Fibroblast of the conjunctiva (primary cell): ENCODE data around the gene CBFB.
A peak's percentile ranks its signal among the peaks of the same experiment; 100 is the strongest.
"Not testable (repeated sequence)": the region's sequence is repeated elsewhere in the genome, so short reads cannot be mapped to it uniquely, and the experiment has no call there.

Experiments used
- DNase-seq: peaks from one replicate; pipeline ENCODE4 v3.0.0-alpha.2; 2010; ENCODE audit warnings: low read depth

Gene CBFB

DNA sequence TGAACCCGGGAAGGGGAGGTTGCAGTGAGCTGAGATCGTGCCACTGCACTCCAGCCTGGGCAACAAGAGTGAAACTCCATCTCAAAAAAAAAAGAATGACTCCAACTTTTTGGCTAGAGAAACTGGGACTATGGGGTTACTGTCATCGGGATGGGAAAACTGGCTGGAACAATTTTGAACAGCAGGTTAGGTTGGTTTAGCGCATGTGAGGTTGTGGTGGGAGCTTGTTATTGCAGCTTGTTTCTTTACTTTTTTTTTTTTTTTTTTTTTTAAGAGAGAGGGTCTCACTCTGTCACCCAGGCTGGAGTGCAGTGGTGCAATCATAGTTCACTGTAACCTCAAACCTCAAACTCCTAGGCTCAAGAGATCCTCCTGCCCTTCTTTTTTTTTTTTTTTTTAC, 12.6 kb downstream of the CBFB start:
- not testable (repeated sequence) for DNase-seq

DNA sequence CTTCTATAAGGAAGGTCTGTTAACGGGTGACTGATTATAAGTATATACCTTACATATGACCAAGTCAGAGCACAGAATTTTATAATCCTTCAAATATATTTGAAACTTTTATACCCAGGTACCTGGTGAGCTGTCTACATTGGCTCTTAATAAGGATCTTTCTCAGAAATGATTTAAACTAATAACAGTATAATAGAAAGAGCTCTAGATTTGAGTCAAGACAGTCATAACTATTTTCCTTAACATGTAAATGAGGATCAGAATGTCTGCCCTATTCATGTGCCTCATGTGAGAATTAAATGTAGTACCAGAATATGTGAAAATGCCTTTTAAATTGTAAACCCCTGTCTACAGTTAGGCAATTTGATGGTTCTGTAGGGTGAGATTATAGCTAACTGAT, 14.5 kb downstream of the CBFB start:
- no peak for DNase-seq

DNA sequence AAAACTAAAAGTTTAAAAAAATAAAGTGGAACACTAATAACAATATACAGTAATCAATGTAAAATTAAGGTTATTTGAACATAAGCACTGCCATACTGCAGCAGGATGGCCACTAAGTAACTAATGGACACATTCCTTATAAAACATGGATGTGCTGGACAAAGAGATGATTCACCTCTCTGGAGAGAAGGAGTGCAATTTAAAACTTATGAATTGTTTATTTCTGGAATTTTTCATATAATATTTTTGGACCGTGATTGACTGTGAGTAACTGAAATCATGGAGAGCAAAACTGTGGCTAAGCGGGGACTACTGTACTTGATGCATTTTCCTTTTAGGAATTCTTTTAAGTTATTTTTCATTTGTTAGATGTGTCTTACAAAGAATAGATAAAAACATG, 21.8 kb downstream of the CBFB start:
- DNase-seq, result no peak

DNA sequence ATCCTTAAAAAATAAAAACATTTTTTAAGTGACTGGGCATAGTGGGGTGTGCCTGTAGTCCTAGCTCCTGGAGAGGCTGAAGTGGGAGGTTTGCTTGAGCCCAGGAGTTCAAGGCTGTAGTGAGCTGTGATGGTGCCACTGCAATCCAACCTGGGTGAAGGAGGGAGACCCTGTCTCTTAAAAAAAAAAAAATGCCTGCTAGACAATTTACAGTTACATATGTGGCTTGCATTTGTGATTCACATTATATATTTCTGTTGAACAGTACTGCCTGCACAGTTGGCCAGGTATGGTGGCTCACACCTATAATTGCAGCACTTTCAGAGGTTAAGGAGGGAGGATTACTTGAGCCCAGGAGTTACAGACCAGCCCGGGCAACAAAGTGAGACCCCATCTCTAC, 23.4 kb downstream of the CBFB start:
- no peak for DNase-seq

DNA sequence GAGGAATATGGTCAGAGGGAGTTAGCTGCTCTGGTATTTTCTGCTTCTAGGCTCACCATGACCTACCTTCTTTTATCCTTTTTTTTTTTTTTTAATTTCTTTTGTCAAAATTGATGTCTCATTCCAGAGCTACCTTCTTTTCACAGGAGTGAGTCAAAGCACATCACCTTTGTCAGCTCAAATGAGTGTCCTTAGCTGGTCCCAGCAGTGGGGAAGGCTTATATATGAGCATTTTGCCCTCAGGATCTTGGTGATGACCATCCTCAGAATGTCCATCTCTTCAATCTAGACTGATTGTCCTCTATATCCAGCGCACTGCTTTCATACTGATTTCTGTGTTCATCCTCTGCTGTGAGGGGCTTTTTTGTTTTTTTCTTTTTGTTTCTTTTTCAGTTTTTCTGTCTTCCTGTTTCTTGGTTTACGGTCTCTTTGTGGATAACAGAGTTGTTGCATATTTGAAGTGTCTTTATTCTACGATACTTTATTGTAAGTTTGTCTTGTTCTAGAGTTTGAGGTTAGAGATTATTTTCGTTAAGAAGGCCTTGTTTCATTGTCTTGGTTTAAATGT, 24.9 kb downstream of the CBFB start:
- no peak for DNase-seq

DNA sequence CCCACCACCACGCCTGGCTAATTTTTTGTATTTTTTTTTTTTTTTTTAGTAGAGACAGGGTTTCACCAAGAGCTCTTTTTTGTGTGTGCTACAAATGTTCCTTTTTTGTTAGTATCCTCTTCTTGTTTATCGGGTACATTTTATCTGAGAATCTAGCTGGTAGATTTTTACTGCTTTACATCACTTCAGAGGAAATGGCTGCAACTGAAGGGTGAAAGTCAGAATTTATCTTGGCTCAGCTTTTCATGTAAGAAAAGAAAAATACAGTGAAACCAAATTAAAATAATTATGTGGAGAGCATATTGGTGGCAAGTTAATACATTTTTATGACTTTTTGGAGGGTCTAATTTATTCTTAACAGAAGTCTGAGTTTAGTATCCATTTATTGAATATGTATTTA, 26.0 kb downstream of the CBFB start:
- DNase-seq, result no peak

DNA sequence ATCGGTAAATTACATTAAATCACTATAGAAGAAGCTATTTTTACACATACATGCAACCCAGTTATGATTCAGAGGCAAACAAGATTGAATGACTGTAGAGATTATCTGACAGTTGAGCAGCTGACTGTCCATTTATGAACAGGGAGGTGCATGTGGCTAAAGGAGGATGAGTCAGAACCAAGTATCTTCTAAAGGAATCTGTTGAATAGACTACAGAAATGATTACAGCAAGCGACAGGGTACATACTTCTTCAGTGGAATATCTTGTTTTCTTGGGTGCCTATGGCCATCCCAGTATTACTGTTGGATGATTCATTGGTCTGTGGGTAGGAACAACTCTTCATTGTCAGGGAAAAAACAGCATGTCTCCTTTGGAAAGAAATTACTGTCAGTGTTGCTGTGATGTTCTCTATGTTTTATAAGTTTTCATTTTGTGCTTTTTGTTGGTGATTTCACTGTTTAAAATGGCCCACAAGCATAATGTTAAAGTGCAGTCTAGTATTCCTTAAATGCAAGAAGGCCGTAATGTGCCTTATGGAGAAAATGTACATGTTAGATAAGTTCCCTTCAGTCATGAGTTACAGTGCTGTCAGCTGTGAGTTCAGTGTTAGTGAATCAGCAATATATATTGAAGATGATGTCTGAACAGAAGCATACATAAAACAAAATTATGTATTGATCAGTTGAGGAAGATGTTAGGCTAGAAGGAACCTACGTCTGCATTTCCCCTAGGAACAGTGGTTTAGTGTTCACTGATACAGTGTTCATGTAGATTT, 27.0 kb downstream of the CBFB start:
- peak; percentile 81 for DNase-seq

DNA sequence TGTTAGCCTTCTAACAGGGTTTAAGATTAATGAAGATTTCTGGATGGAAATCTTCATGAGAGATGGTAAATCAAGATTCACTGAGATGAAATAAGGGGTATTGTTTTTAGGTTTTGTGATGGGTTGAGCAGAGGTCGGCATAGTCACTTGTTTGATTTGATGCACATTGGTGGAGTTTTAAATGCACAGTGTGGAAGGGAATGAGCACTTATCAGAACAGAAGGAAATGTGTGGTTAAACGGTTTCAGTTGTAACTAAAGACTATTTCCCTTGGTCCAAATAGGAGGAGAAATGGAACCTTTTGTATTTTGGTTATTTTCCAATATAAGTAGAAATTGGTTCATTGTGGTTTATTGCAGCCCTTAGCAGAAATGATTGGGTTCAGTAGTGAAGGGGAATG, 34.1 kb downstream of the CBFB start:
- no peak for DNase-seq

DNA sequence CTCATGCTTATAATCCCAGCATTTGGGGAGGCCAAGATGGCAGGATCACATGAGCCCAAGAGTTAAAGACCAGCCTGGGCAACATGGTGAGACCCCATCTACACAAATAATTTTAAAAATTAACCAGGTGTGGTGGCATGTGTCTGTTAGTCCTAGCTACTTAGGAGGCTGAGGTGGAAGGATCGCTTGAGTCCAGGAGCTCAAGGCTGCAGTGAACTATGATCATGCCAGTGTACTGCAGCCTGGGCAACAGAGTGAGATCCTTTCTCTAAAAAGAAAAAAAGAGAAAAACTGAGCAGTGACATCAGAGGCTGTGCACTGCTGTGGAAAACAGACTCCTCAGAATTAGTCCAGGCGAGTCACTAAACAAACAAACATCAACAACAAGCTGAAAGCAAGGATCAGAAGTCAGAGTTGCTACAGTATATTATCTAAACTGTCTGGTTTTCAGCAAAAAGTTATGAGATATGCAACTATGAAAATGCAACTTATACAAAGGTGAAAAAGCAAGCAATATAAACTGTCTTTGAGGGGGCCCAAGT, 39.3 kb downstream of the CBFB start:
- no peak for DNase-seq

DNA sequence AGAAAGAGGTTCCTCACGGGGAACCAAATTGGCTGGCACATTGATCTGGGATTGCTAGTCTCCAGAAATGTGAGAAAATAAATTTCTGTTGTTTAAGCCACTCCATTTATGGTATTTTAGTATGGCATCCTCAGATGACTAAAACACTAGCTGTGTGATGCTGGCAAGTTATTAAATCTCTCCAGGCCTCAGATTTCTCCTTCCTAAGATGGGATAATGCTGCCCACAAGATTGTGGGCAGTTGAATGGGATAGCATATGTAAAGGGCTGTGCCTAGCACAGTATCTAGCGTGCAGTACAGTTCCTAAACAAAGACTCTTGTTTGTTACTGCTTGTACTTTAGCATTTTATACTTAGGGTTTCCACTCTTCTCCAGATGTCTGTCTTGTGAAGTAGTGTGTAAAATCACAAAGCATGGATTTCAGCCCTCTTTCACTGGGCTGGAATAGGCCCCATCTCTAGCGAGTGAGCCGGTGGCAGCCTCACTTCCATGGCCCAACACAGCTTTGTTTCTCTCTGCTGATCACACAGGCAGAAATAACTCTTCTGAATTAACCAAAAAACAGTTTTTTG, 42.6 kb downstream of the CBFB start:
- DNase-seq, result no peak

DNA sequence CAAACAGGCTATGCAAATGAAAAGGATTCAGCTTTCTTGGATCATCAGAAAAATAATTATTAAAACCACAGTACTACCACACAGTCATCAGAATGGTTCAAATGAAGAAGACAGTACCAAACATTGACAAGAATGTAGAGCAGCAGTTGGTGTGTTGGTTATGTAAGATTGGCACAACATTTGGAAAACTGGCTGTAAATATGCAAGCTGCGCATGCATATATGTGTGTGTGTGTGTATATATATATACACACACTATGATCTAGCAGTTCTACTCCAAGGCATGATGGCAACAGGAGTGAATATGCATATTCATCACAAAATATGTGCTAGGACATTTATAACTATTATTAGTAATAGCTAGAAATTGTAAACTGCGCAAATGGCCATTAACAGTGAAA, 46.4 kb downstream of the CBFB start:
- DNase-seq, result no peak

DNA sequence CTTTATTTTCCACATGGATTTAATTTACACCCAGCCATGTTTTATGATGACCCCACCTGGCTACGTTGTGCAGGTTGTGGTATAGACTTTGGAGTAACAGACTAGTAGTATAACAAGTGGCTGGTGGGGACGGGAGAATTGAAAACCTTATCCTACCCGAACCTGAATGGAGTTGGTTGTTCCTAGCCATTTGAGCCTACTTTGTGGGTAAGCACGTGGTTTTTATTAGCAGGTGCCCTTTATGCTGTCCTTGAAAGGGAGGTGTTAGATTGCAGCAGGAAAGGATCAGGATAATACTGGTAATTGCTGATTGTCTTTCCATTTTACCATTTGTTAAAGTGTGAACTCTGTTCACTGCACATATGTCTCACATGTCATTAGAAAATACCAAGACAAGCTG, 48.9 kb downstream of the CBFB start:
- DNase-seq, result no peak

DNA sequence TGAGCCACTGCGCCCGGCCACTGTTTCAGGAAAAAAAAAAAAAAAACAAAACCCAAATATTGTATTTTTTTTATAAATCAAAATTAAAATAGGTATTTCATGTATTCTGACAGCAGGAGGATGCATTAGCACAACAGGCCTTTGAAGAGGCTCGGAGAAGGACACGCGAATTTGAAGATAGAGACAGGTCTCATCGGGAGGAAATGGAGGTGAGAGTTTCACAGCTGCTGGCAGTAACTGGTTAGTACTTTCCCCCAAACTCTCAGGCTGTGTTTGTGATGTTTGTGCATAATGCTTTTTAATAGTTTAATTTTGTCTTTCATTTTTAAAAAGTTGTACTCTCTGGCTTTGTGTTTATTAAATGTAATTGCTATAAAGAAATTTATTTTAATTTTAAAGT, 53.2 kb downstream of the CBFB start:
- no peak for DNase-seq

DNA sequence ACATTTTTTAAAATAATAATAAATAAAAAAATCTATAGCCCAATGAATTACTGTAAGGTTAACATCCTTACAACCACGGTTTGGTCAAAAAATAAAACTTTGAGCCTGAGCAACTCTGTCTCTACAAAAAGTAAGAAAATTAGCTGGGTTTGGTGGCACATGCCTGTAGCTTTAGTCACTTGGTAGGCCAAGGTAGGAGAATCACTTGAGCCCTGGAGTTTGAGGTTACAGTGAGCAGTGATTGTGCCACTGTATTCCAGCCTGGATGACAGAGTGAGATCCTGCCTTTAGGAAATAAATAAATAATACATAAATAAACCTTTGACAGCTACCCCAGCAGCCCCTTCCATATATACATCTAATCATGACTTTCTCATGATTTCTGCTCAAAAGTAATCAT, 53.9 kb downstream of the CBFB start:
- DNase-seq, result no peak

DNA sequence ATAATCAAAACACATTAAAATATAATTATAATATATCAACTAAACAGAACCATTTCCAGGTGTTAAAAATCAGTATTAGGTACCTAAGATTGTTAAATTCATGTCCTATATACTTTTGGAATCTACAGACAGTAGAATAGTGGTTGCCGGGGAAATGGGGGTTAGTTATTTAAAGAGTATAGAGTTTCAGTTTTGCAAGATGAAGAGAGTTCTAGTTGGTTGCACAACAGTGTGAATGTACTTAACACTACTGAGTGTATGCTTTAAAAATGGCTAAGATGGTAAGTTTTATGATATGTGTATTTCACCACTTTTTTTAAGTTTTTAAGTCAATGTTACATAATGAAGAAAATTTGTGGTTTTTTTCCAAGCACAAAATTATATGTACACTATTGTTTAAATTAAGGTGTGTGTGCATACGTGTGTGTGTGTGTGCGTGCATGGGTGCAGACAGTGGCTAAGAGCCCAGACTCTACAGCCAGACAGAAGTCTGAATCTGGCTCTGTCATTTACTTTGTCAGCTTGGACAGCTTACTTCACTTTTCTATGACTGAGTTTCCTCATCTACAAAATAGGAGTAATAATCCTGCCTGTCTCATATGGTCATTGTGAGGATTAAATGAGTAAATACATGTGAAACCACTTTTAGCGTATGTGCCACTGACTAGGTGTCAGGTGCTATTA, 55.5 kb downstream of the CBFB start:
- peak; percentile 17 for DNase-seq

DNA sequence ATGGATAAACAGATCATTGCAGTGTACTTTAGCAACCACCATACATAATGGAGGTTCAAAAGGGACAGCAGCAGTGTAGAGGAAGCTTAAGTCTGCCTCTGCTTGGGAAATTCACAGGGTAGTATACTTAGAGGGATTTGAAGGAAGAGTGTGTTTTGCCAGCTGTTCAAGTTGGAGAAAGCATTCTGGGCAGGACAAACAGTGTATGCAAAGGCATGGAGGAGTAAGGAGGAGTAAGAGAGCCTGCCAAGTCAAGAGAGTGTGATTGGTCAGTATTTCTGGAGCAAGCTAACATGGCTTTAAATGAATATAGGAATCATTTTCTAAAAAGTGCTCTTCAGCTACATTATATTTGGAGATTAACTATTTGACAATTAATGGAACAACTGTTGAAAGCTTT, 57.9 kb downstream of the CBFB start:
- peak; percentile 14 for DNase-seq

DNA sequence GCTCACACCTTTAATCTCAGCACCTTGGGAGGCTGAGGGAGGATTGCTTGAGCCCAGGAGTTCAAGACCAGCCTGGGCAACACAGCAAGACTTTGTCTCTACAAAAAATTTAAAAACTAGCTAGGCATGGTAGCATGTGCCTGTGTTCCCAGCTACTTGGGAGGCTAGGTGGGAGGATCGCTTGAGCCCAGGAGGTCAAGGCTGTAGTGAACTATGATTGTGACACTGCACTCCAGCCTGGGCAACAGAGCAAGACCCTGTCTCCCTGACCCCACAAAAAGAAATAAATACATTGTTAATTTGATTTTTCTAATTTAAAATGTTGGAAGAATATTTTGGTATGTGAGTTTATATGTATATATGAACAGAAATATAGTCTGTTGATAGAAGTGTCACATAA, 58.3 kb downstream of the CBFB start:
- DNase-seq, result no peak

DNA sequence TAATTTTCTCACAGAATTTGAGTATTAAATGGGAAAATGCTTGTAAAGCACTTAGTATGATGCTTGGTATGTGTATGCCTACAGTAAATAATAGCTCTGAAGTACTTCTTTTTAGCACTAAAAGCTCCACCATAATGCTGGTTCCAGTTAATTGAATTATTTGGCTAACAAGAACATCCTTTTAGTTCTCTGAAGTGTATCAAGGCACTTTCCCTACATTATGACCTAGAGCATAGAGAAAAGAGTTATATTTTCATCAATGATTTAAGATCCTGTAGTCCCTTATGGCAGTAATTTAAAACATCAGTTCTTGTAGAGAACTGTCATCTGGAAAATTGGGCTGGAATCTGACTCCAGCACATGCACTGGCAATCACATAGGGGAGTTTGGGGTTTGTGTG, 58.9 kb downstream of the CBFB start:
- DNase-seq, result no peak

DNA sequence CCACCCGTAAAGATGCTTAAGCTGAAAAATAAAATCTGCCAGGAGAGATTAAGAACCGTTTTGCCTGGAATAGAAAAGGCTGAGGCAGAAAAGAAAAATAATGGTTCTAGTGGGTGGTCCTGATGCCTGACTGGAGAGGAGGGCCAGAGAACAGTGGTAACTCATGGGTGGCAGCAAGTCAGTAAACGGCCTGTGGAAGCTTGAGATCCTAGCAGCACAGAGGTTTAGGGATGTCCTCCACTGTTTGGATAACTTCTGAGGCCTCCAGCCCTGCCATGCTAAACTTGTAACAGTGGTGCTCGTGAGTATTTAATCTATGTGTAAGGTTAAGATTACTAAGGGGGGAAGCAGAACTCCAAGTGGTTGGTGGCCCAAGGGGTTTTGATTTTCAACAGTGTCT, 59.6 kb downstream of the CBFB start:
- no peak for DNase-seq

DNA sequence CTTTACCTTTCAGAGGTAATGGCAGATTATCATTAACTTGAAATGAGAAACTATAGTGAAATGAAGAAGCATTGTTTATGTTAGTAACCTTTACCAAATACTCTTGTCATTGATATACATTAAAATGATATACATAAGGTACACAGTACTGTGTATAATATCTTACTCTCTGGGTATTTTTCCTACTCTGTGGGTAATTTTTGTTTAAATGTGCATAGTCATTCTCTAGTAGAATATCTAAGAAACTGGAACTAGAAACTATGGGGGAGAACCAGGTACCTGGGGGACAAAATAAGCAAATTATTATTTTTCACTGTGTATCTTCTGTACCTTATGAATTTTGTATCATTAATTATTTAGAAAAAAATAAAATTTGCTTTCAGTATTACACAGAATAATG, 60.2 kb downstream of the CBFB start:
- no peak for DNase-seq

DNA sequence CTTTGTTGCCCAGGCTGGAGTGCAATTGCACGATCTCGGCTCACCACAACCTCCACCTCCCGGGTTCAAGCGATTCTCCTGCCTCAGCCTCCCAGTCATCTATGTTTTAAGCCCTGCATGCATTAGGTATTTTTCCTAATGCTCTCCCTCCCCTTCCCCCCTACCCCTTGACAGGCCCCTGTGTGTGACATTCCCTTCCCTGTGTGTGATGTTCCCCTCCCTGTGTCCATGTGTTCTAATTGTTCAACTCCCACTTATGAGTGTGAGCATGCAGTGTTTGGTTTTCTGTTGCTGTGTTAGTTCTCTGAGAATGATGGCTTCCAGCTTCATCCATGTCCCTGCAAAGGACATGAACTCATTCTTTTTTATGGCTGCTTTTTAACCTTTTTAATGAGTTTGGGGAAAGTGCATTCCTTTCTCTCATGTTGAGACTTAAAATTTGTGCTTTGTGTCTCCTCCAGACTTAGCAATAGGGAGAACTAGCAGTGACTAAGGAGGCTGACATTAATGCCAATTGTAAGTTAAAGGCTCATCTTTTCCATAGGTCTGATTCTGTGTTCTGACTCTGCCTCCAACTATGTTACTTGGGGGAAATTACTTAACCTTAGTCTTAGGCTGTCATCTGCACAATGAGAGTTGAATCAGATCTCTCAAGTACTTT, 63.1 kb downstream of the CBFB start:
- no peak for DNase-seq

DNA sequence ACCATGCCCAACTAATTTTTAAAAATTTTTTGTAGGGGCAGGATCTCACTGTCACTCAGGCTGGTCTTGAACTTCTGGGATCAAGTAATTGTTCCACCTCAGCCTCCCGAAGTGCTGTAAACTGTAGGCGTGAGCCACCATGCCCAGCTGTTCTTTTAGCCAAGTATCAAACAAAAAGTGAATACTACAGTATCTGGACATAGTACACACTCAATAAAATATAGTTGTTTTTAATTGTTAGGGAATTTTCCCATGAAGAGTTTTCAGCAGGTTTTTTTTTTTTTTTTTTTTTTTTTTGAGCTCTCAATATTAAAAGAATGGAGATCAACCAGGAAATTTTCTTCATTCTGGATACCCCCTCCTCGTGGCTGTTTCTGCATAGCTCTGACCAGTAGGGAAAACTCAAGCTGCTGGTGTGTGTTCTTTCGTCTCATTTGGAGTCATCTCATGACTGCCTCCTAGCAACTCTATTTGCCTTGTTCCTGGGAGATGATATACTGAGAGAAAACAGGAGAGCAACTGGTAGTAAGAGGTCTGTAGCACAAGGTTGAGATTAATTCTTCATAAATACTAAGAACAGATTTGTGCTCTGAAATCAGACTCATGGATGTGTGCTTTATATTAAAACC, 64.3 kb downstream of the CBFB start:
- no peak for DNase-seq
